GM23248 (cell line): ENCODE data around the gene LAG3.

Experiments
- EZH2 ChIP-seq: fragments of 200-600 bp; sonication (generic); IDR thresholded peaks from 2 replicates; pipeline ENCODE4 v1.6.1; 2018; ENCODE audit warnings: antibody characterized with exemption, mild to moderate bottlenecking; ENCODE audit not compliant: insufficient read depth, poor library complexity, severe bottlenecking
- EZH2phosphoT487 ChIP-seq: fragments of 200-600 bp; sonication (generic); IDR thresholded peaks from 2 replicates; pipeline ENCODE4 v1.6.1; 2018; ENCODE audit warnings: antibody characterized with exemption, moderate library complexity, mild to moderate bottlenecking, low read depth; ENCODE audit not compliant: insufficient read depth

DNA sequence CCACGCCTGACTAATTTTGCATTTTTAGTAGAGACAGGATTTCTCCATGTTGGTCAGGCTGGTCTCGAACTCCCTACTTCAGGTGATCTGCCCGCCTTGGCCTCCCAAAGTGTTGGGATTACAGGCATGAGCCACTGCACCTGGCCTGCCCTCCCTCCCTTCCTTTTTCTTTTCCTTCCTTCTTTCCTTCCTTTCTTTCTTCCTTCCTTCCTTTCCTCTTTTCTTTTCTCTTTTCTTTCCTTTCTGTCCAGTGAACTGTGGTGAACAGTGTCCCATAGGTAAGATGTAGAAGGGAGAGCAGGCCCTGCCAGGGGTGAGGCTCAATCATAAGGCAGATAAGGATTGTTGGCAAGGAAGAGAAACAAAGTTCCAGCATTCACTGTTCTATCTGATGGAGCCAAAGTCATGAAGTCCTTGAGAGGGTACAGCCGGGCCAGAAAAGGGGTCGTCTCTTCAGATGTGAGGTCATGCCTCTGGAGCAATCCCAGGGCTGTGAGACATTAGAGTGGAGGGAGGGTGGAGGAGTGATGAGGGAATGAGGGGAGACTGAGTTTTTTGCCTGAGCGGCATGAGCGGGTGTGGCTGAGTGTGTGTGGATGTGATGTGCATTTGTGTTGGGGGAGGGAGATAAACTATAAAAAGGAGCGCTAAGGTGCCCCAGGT, 15.2 kb upstream of the LAG3 start:
- TF ChIP-seq EZH2phosphoT487 = no peak
- TF ChIP-seq EZH2 = no peak
